Activated CD8-positive, alpha-beta memory T cell treated with anti-CD3 and anti-CD28 coated beads, Interleukin-2, amount 50 U/mL, for 24 hours (primary cell): ENCODE measurements around the gene YARS1.

Experiments used
- DNase-seq: peaks from one replicate; pipeline ENCODE4 v3.0.0-alpha.2; 2020; ENCODE audit errors: extremely low read depth

YARS1 gene

GRCh38 chr1:32765570-32766327 is 51.4 kb downstream of the YARS1 start:
- no peak for DNase-seq

GRCh38 chr1:32764826-32765569 is 52.2 kb downstream of the YARS1 start:
- DNase-seq, result no peak

GRCh38 chr1:32763221-32763620 is 53.9 kb downstream of the YARS1 start:
- DNase-seq, result no peak

GRCh38 chr1:32761936-32762335 is 55.2 kb downstream of the YARS1 start:
- DNase-seq, result no peak

- no peak for DNase-seq
These were observed 55.8 kb downstream of the YARS1 start for GRCh38 chr1:32761253-32761877.

- DNase-seq, result no peak
These were observed 57.0 kb downstream of the YARS1 start for GRCh38 chr1:32759997-32760623.

GRCh38 chr1:32759521-32759981 is 57.6 kb downstream of the YARS1 start:
- no peak for DNase-seq

- DNase-seq, result no peak
These were observed 58.2 kb downstream of the YARS1 start for GRCh38 chr1:32758795-32759430.

- DNase-seq, result no peak
These were observed 58.9 kb downstream of the YARS1 start for GRCh38 chr1:32758177-32758794.

GRCh38 chr1:32757213-32757895 is 59.8 kb downstream of the YARS1 start:
- no peak for DNase-seq

GRCh38 chr1:32755810-32756159 is 61.4 kb downstream of the YARS1 start:
- DNase-seq, result no peak

GRCh38 chr1:32755098-32755809 is 61.9 kb downstream of the YARS1 start:
- no peak for DNase-seq

- DNase-seq, result no peak
These were observed 62.7 kb downstream of the YARS1 start for GRCh38 chr1:32754317-32755097.

- no peak for DNase-seq
These were observed 63.4 kb downstream of the YARS1 start for GRCh38 chr1:32753532-32754316.

GRCh38 chr1:32749771-32750170 is 67.4 kb downstream of the YARS1 start:
- DNase-seq, result no peak

- DNase-seq, result no peak
These were observed 67.8 kb downstream of the YARS1 start for GRCh38 chr1:32749332-32749731.

- DNase-seq, result no peak
These were observed 68.2 kb downstream of the YARS1 start for GRCh38 chr1:32748926-32749325.

GRCh38 chr1:32748348-32748747 is 68.8 kb downstream of the YARS1 start:
- no peak for DNase-seq

GRCh38 chr1:32746130-32746529 is 71.0 kb downstream of the YARS1 start:
- no peak for DNase-seq
